Calu3 (cell line): ENCODE measurements around the gene CDKN1C. TPM values are rescaled to one million over a fixed set of nuclear protein-coding genes. Genes with fewer than 3 reads are reported as not detected.

Source experiments
- Bru-seq: library from RNA; stranded (reverse); fragments of 400-500 nt; gene quantifications from one replicate; lab custom pipeline; 2021; lab: Mats Ljungman, UMichigan
- BruChase-seq, 2 experiments: library from RNA; stranded (reverse); fragments of 400-500 nt; gene quantifications; one replicate each; lab custom pipeline; 2021; lab: Mats Ljungman, UMichigan
- BruUV-seq: library from RNA; stranded (reverse); fragments of 400-500 nt; replicated peaks from 2 replicates; lab custom pipeline; 2021; lab: Mats Ljungman, UMichigan
- CTCF ChIA-PET: fragments of 300-600 bp; sonication (Branson Sonifier 250); formaldehyde crosslinking; loops from one replicate; lab custom pipeline; 2022; ENCODE audit warnings: antibody characterized with exemption; lab: Charles Lee
- DNase-seq: peaks from one replicate; pipeline ENCODE4 v3.0.0; 2022
- H3K27ac Mint-ChIP-seq: one replicate; pipeline ENCODE4 v1.8.0; 2022; ENCODE audit warnings: mixed read lengths; ENCODE audit not compliant: unreplicated experiment
- H3K27me3 Mint-ChIP-seq: one replicate; pipeline ENCODE4 v1.8.0; 2022; ENCODE audit warnings: mixed read lengths; ENCODE audit not compliant: unreplicated experiment
- H3K36me3 Mint-ChIP-seq: one replicate; pipeline ENCODE4 v1.8.0; 2022; ENCODE audit warnings: mild to moderate bottlenecking, moderate library complexity, mixed read lengths; ENCODE audit not compliant: insufficient read depth, unreplicated experiment
- H3K4me1 Mint-ChIP-seq: one replicate; pipeline ENCODE4 v1.8.0; 2022; ENCODE audit warnings: mild to moderate bottlenecking, low read depth, mixed read lengths; ENCODE audit not compliant: unreplicated experiment
- H3K4me3 Mint-ChIP-seq: one replicate; pipeline ENCODE4 v1.8.0; 2022; ENCODE audit warnings: mild to moderate bottlenecking, low read depth, moderate library complexity, mixed read lengths; ENCODE audit not compliant: unreplicated experiment
- H3K9me3 Mint-ChIP-seq: one replicate; pipeline ENCODE4 v1.8.0; 2022; ENCODE audit warnings: low read depth, mixed read lengths; ENCODE audit not compliant: unreplicated experiment
- CTCF ChIP-seq: fragments of 200-600 bp; IDR thresholded peaks from one replicate; pipeline ENCODE4 v1.8.0; 2022; ENCODE audit warnings: antibody characterized with exemption; ENCODE audit not compliant: unreplicated experiment
- intact Hi-C: fragments of 100-400 bp; cut with micrococcal nuclease; formaldehyde crosslinking; loops from one replicate; pipeline ENCODE4 v1.10.0; 2022; ENCODE audit not compliant: unreplicated experiment
- long read RNA-seq: library from polyadenylated mRNA; stranded (forward); transcript quantifications from one replicate; pipeline ENCODE4 v2.0.0, GENCODE V29; 2022
- total RNA-seq: library from RNA; stranded (reverse); gene quantifications from 2 replicates; pipeline ENCODE4 v1.2.3, GENCODE V29; 2022

CDKN1C gene
- 2.2 and 2.4 TPM in 2 replicates for total RNA-seq
- Bru-seq, nascent RNA = percentile 15 among the genes with signal in this experiment
- percentile 37 among the genes with signal in this experiment for BruChase-seq, experiment 1, labeled RNA remaining after a 6-hour chase
- percentile 35 among the genes with signal in this experiment for BruChase-seq, experiment 2, labeled RNA remaining after a 2-hour chase
- long read RNA-seq, partial matches to known transcripts = 0 of 2 reads
- long read RNA-seq, other reads (novel, unspliced or antisense) = 0 of 2 reads

- CTCF ChIA-PET = interaction anchor here (1.3 to 2.6 kb wide), 2 partner anchors 148 to 352 kb away, joined by 3 to 7 read pairs; no protein-coding TSS in a partner anchor
- intact Hi-C loops = loop anchor here (10.0 kb wide), 1 partner anchor 451 kb away; no protein-coding TSS in a partner anchor
- no peak for TF ChIP-seq CTCF
These were observed at the start of gene CDKN1C for GRCh38 chr11:2885678-2886081. TSS of gene CDKN1C (minus strand) at chr11:2885775. CDS start at chr11:2885456, 319 bp downstream.

GRCh38 chr11:2934611-2935239 is 49.1 kb upstream of the CDKN1C start:
- H3K27ac Mint-ChIP-seq = no peak overlapping the region
- CTCF ChIA-PET = interaction anchor here (2.2 kb wide), 1 partner anchor 42 kb away, joined by 8 read pairs; no protein-coding TSS in a partner anchor
- H3K4me3 Mint-ChIP-seq = no peak overlapping the region
- intact Hi-C loops = no loop called here
- H3K4me1 Mint-ChIP-seq = peaks cover 18% of the 10 kb centered on the region
- no peaks in the 10 kb centered on the region for H3K27me3 Mint-ChIP-seq
- no TSS peak for BruUV-seq
- no peak for DNase-seq
- H3K9me3 Mint-ChIP-seq = peaks cover 12% of the 10 kb centered on the region
- peaks cover 50% of the 10 kb centered on the region for H3K36me3 Mint-ChIP-seq
- no peak for TF ChIP-seq CTCF

More at GRCh38 chr11:2885678-2886081, at the start of gene CDKN1C:
- H3K36me3 Mint-ChIP-seq = peaks cover 16% of the 10 kb centered on the region
- H3K27me3 Mint-ChIP-seq = peaks cover 23% of the 10 kb centered on the region
- peak within 1 kb of the TSS; percentile 56 for H3K27ac Mint-ChIP-seq
- no TSS peak for BruUV-seq
- H3K4me1 Mint-ChIP-seq = no peaks in the 10 kb centered on the region
- DNase-seq = peak; percentile 85
- no peaks in the 10 kb centered on the region for H3K9me3 Mint-ChIP-seq
- peak within 1 kb of the TSS; percentile 72 for H3K4me3 Mint-ChIP-seq

- H3K36me3 Mint-ChIP-seq = peaks cover 50% of the 10 kb centered on the region
- BruUV-seq = no TSS peak
- peak overlapping the region; percentile 12 for H3K4me3 Mint-ChIP-seq
- intact Hi-C loops = no loop called here
- TF ChIP-seq CTCF = no peak
- peaks cover 15% of the 10 kb centered on the region for H3K4me1 Mint-ChIP-seq
- DNase-seq = no peak
- H3K27ac Mint-ChIP-seq = peak overlapping the region; percentile 73
- CTCF ChIA-PET = interaction anchor here (1.0 to 2.2 kb wide), 4 partner anchors 12 to 401 kb away, joined by 3 to 8 read pairs (median 5); no protein-coding TSS in a partner anchor
- peaks cover 12% of the 10 kb centered on the region for H3K9me3 Mint-ChIP-seq
- H3K27me3 Mint-ChIP-seq = no peaks in the 10 kb centered on the region
These were observed 48.5 kb upstream of the CDKN1C start for GRCh38 chr11:2934021-2934550.

GRCh38 chr11:2933375-2934020 is 47.9 kb upstream of the CDKN1C start:
- no peak for TF ChIP-seq CTCF
- Mint-ChIP-seq H3K27me3 (no peaks in the 10 kb centered on the region), H3K36me3 (peaks cover 50% of the 10 kb centered on the region), H3K27ac (peak overlapping the region; percentile 73), H3K4me3 (peak overlapping the region; percentile 12), H3K9me3 (peaks cover 9% of the 10 kb centered on the region), H3K4me1 (peaks cover 15% of the 10 kb centered on the region)
- intact Hi-C loops = no loop called here
- CTCF ChIA-PET = interaction anchor here (1.0 to 2.2 kb wide), 4 partner anchors 13 to 400 kb away, joined by 3 to 8 read pairs (median 5); no protein-coding TSS in a partner anchor
- BruUV-seq = no TSS peak
- DNase-seq = peak; percentile 92
